SK-N-SH (cell line): ENCODE data around the gene RPS6KA2. TPM values are rescaled to one million over a fixed set of nuclear protein-coding genes. Genes with fewer than 3 reads are reported as not detected.

ENCODE experiments used
- CTCF ChIA-PET: fragments of 300-600, 350-600 bp; formaldehyde crosslinking; extraction: SDS; loops from one replicate; lab custom pipeline; 2021; lab: Yijun Ruan, JAX
- POLR2A ChIA-PET: fragments of 350-600 bp; sonication (Branson Sonifier 250); formaldehyde crosslinking; extraction: SDS; loops from one replicate; lab custom pipeline; 2020; ENCODE audit warnings: antibody characterized with exemption, inconsistent platforms; lab: Yijun Ruan, JAX
- DNase-seq: peaks from one replicate; pipeline ENCODE4 v3.0.0; 2012
- H2AFZ ChIP-seq: fragments of 200-600 bp; sonication (generic); 2 replicates; pipeline ENCODE4 v1.8.1; 2016; ENCODE audit warnings: antibody characterized with exemption, mild to moderate bottlenecking, low read depth
- H3F3A ChIP-seq: fragments of 200-600 bp; sonication (generic); replicated peaks from 2 replicates; pipeline ENCODE3; 2016; ENCODE audit warnings: antibody characterized with exemption, mild to moderate bottlenecking; ENCODE audit not compliant: insufficient read depth
- H3K27ac ChIP-seq, 2 experiments: fragments of 200-500 bp in 1 of 2; fragments of 200-600 bp in 1 of 2; sonication (Bioruptor generic) in 1 of 2; sonication (generic), shearing (Covaris generic) in 1 of 2; 2 replicates each; pipeline versions ENCODE4 v1.5.1 to v1.6.1; 2014 to 2016; ENCODE audit warnings: low read depth in 2 of 2, inconsistent platforms in 1 of 2, low read length in 1 of 2, mild to moderate bottlenecking in 1 of 2, mixed read lengths in 1 of 2
- H3K27me3 ChIP-seq: fragments of 200-600 bp; sonication (generic), shearing (Covaris generic); 2 replicates; pipeline ENCODE4 v1.6.1; 2016; ENCODE audit warnings: mixed run types; ENCODE audit not compliant: insufficient read depth
- H3K36me3 ChIP-seq, 2 experiments: fragments of 200-500 bp in 1 of 2; fragments of 200-600 bp in 1 of 2; sonication (Bioruptor generic) in 1 of 2; sonication (generic) in 1 of 2; replicated peaks in 1 of 2; 2 replicates each; pipeline versions ENCODE3 to v1.5.1; 2014 to 2016; ENCODE audit warnings: low read length in 1 of 2, mild to moderate bottlenecking in 1 of 2; ENCODE audit not compliant: insufficient read depth in 2 of 2, control insufficient read depth in 1 of 2
- H3K4me1 ChIP-seq, 2 experiments: fragments of 200-500 bp in 1 of 2; fragments of 200-600 bp in 1 of 2; sonication (Bioruptor generic) in 1 of 2; sonication (generic), shearing (Covaris generic) in 1 of 2; 2 replicates each; pipeline versions ENCODE4 v1.5.1 to v1.6.1; 2014 to 2016; ENCODE audit warnings: low read depth in 1 of 2, low read length in 1 of 2, mixed run types in 1 of 2; ENCODE audit not compliant: insufficient read depth in 2 of 2, control insufficient read depth in 1 of 2
- H3K4me2 ChIP-seq: fragments of 200-600 bp; sonication (generic), shearing (Covaris generic); 2 replicates; pipeline ENCODE4 v1.6.1; 2017; ENCODE audit warnings: mixed run types
- H3K4me3 ChIP-seq, 2 experiments: fragments of 200-500 bp in 1 of 2; fragments of 200-600 bp in 1 of 2; sonication (Bioruptor generic) in 1 of 2; sonication (generic), shearing (Covaris generic) in 1 of 2; 2 replicates each; pipeline versions ENCODE4 v1.5.1 to v1.8.1; 2014 to 2016; ENCODE audit warnings: low read depth in 2 of 2, inconsistent platforms in 1 of 2, low read length in 1 of 2, mild to moderate bottlenecking in 1 of 2, mixed read lengths in 1 of 2, moderate library complexity in 1 of 2
- H3K79me2 ChIP-seq: fragments of 200-600 bp; sonication (generic); 2 replicates; pipeline ENCODE4 v1.8.1; 2017; ENCODE audit warnings: mild to moderate bottlenecking; ENCODE audit not compliant: insufficient read depth
- H3K9ac ChIP-seq: fragments of 200-600 bp; sonication (generic); 2 replicates; pipeline ENCODE4 v1.6.1; 2017; ENCODE audit warnings: mixed run types
- H3K9me2 ChIP-seq: fragments of 200-600 bp; sonication (generic); 2 replicates; pipeline ENCODE4 v1.6.1; 2017; ENCODE audit warnings: mixed run types
- H3K9me3 ChIP-seq: fragments of 200-600 bp; sonication (generic); 2 replicates; pipeline ENCODE4 v1.6.1; 2017; ENCODE audit warnings: mixed run types, mild to moderate bottlenecking, moderate library complexity
- H4K20me1 ChIP-seq: fragments of 200-600 bp; sonication (generic); 2 replicates; pipeline ENCODE4 v1.6.1; 2017; ENCODE audit warnings: mild to moderate bottlenecking, mixed run types; ENCODE audit not compliant: insufficient read depth
- ELF1 ChIP-seq: IDR thresholded peaks from 2 replicates; pipeline ENCODE4 v1.4.0; 2012
- EZH2phosphoT487 ChIP-seq: fragments of 200-600 bp; sonication (generic); IDR thresholded peaks from 2 replicates; pipeline ENCODE4 v1.6.1; 2017; ENCODE audit warnings: low read depth, mixed run types, mild to moderate bottlenecking, antibody characterized with exemption, moderate library complexity, borderline replicate concordance
- FOSL2 ChIP-seq: IDR thresholded peaks from 2 replicates; pipeline ENCODE4 v1.4.0; 2012; ENCODE audit warnings: low read depth, mild to moderate bottlenecking, moderate library complexity, borderline replicate concordance
- JUND ChIP-seq: IDR thresholded peaks from 2 replicates; pipeline ENCODE4 v1.4.0; 2012
- MXI1 ChIP-seq: IDR thresholded peaks from 2 replicates; pipeline ENCODE4 v1.6.1; 2012; ENCODE audit warnings: mild to moderate bottlenecking, low read depth, low read length, improper control_type of control experiment
- RCOR1 ChIP-seq: fragments of 150-350 bp; IDR thresholded peaks from 2 replicates; pipeline ENCODE4 v1.6.1; 2017; ENCODE audit warnings: antibody characterized with exemption, low read length
- TCF12 ChIP-seq: IDR thresholded peaks from 2 replicates; pipeline ENCODE4 v1.4.0; 2012
- WGBS: methylation state at CpG from one replicate; pipeline ENCODE4 v1.1.6; 2017; ENCODE audit warnings: low lambda C conversion rate; 5-methylcytosine and 5-hydroxymethylcytosine counted together
- polyA plus RNA-seq, 3 experiments: library from polyadenylated mRNA; depleted of rRNA; stranded (reverse); fragments of >200 nt; gene quantifications; 2 replicates each; pipeline ENCODE4 v1.2.3, GENCODE V29; 2012
- TF ChIP-seq, protein P1 (sequence below): IDR thresholded peaks from 2 replicates; pipeline ENCODE4 v1.4.0; 2012; ENCODE audit warnings: low read depth, borderline replicate concordance
- TF ChIP-seq, protein P2 (sequence below): IDR thresholded peaks from 2 replicates; pipeline ENCODE4 v1.6.1; 2012; ENCODE audit warnings: mild to moderate bottlenecking, low read depth, low read length, moderate library complexity
- TF ChIP-seq, protein P3 (sequence below): fragments of 150-350 bp; IDR thresholded peaks from 2 replicates; pipeline ENCODE4 v1.6.1; 2017; ENCODE audit warnings: antibody characterized with exemption, low read length, low read depth, borderline replicate concordance

RPS6KA2 gene
- polyA plus RNA-seq, 1 of the 3 experiments (the other 2 are of a cell fraction) = 59.5 TPM

DNA sequence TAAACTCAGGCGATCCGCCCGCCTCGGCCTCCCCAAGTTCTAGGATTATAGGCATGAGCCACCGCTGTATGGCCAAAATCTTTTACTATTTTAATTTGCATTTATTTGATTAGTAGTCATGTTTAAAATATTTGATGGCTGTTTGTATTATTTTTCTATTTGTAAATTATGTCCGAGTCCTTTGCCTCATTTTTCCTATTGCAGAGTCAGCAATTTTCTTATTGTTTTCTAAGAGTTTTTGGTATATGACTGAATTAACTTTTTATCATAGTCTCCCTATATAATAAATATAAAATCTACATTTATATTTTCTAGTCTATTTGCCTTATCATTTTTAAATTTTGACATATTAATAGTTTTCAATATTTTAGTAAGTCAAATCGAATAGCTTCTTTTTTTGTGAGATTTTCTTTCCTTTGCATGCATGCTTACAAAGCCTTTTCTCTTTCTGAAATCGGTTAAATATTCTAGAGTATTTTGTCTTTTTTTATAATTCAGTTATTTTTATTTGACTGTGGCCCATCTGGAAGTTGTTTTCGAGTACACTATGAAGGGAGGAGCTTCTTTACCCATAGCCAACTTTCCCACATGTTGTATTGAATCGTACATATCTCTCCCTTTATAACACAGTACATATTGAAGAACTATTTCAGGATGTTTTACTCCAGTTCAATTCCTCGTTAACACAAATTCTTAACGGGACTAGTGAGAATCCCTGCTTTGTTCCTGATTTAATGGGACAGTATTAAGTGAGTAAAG is 34.5 kb upstream of the RPS6KA2 start:
- Histone ChIP-seq H3K9ac (no peak overlapping the region), H3K79me2 (no peaks in the 10 kb centered on the region), H3K27me3 (no peaks in the 10 kb centered on the region), H4K20me1 (no peaks in the 10 kb centered on the region), H3K27ac (no peak overlapping the region), H3K4me1 (peaks cover 0 to 2% of the 10 kb centered on the region in 2 experiments; a peak in 1 of 4 replicates), H3K4me3 (no peak overlapping the region), H3K36me3 (no peaks in the 10 kb centered on the region), H3K9me3 (no peaks in the 10 kb centered on the region), H3K9me2 (no peaks in the 10 kb centered on the region), H3K4me2 (no peak overlapping the region), H2AFZ (no peak overlapping the region), H3F3A (no peaks in the 10 kb centered on the region)
- DNase-seq = no peak
- WGBS = 74% methylated on average over 12 of the region's 12 CpGs
- ChIA-PET POLR2A (no interaction called here), CTCF (interaction anchor here (1.3 kb wide), 1 partner anchor 9 kb away, joined by 4 read pairs; no protein-coding TSS in a partner anchor)
- TF ChIP-seq TCF12 (no peak), EZH2phosphoT487 (no peak), FOSL2 (no peak), MXI1 (no peak), ELF1 (no peak), JUND (no peak), RCOR1 (no peak)
- TF ChIP-seq, protein P1, sequence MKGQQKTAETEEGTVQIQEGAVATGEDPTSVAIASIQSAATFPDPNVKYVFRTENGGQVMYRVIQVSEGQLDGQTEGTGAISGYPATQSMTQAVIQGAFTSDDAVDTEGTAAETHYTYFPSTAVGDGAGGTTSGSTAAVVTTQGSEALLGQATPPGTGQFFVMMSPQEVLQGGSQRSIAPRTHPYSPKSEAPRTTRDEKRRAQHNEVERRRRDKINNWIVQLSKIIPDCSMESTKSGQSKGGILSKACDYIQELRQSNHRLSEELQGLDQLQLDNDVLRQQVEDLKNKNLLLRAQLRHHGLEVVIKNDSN = no peak
- TF ChIP-seq, protein P2, sequence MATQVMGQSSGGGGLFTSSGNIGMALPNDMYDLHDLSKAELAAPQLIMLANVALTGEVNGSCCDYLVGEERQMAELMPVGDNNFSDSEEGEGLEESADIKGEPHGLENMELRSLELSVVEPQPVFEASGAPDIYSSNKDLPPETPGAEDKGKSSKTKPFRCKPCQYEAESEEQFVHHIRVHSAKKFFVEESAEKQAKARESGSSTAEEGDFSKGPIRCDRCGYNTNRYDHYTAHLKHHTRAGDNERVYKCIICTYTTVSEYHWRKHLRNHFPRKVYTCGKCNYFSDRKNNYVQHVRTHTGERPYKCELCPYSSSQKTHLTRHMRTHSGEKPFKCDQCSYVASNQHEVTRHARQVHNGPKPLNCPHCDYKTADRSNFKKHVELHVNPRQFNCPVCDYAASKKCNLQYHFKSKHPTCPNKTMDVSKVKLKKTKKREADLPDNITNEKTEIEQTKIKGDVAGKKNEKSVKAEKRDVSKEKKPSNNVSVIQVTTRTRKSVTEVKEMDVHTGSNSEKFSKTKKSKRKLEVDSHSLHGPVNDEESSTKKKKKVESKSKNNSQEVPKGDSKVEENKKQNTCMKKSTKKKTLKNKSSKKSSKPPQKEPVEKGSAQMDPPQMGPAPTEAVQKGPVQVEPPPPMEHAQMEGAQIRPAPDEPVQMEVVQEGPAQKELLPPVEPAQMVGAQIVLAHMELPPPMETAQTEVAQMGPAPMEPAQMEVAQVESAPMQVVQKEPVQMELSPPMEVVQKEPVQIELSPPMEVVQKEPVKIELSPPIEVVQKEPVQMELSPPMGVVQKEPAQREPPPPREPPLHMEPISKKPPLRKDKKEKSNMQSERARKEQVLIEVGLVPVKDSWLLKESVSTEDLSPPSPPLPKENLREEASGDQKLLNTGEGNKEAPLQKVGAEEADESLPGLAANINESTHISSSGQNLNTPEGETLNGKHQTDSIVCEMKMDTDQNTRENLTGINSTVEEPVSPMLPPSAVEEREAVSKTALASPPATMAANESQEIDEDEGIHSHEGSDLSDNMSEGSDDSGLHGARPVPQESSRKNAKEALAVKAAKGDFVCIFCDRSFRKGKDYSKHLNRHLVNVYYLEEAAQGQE = no peak
- TF ChIP-seq, protein P3, sequence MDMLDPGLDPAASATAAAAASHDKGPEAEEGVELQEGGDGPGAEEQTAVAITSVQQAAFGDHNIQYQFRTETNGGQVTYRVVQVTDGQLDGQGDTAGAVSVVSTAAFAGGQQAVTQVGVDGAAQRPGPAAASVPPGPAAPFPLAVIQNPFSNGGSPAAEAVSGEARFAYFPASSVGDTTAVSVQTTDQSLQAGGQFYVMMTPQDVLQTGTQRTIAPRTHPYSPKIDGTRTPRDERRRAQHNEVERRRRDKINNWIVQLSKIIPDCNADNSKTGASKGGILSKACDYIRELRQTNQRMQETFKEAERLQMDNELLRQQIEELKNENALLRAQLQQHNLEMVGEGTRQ = no peak
